Mucosa of descending colon (tissue), 3 donors: ENCODE data around the gene HIP1R. TPM values are rescaled to one million over a fixed set of nuclear protein-coding genes. Genes with fewer than 3 reads are reported as not detected.
"Not testable (repeated sequence)": the region's sequence is repeated elsewhere in the genome, so short reads cannot be mapped to it uniquely, and the experiment has no call there.

Source experiments
- ATAC-seq: fragments of 200-7000 bp; cut with Tn5 transposase; one replicate; pipeline ENCODE4 v1.9.1; 2020; ENCODE audit warnings: mild to moderate bottlenecking, moderate library complexity
- DNase-seq, 3 donors: peaks; one replicate each; pipeline ENCODE4 v3.0.0-alpha.2; 2020
- H3K36me3 ChIP-seq: fragments of 200-600 bp; one replicate; pipeline ENCODE4 v1.8.0; 2021; ENCODE audit warnings: low read depth, mild to moderate bottlenecking
- H3K4me1 ChIP-seq: fragments of 200-600 bp; one replicate; pipeline ENCODE4 v1.8.0; 2021; ENCODE audit warnings: low read depth, mild to moderate bottlenecking
- H3K4me3 ChIP-seq: fragments of 200-600 bp; one replicate; pipeline ENCODE4 v1.8.0; 2021; ENCODE audit warnings: mild to moderate bottlenecking
- H3K9me3 ChIP-seq: fragments of 200-600 bp; one replicate; pipeline ENCODE4 v1.8.0; 2021; ENCODE audit warnings: mild to moderate bottlenecking
- intact Hi-C, 2 donors: fragments of 100-400 bp; cut with DNase I in 1 of 2; cut with micrococcal nuclease in 1 of 2; formaldehyde crosslinking; loops; one replicate each; pipeline versions ENCODE4 v1.11.0 to v1.11.1; 2022; cut with DNase I, micrococcal nuclease
- total RNA-seq, 3 donors: library from RNA; stranded (reverse); fragmentation: NEBNext Ultra II Directional in 2 of 3; extraction: Animal tissue kit (Norgen Biotek cat#: 25700) in 2 of 3; gene quantifications; one replicate each; pipeline versions ENCODE4 v1.2.1 to v1.2.4, GENCODE V29; 2021 to 2023
- TF ChIP-seq, protein P1 (sequence below): fragments of 200-600 bp; IDR thresholded peaks from one replicate; pipeline ENCODE4 v1.8.0; 2022; ENCODE audit warnings: antibody characterized with exemption, mild to moderate bottlenecking
- donor health status: DM: no; HTN: no; CAD: no; lungs with moderate emphysema.
- donor health status: DM: no; HTN: no; CAD: no.
- donor health status: DM: no; HTN: yes; CAD: no.

The HIP1R gene
- total RNA-seq, 3 donors from 2014 or later: 37.8 to 76.5 (median 73.1) TPM

DNA sequence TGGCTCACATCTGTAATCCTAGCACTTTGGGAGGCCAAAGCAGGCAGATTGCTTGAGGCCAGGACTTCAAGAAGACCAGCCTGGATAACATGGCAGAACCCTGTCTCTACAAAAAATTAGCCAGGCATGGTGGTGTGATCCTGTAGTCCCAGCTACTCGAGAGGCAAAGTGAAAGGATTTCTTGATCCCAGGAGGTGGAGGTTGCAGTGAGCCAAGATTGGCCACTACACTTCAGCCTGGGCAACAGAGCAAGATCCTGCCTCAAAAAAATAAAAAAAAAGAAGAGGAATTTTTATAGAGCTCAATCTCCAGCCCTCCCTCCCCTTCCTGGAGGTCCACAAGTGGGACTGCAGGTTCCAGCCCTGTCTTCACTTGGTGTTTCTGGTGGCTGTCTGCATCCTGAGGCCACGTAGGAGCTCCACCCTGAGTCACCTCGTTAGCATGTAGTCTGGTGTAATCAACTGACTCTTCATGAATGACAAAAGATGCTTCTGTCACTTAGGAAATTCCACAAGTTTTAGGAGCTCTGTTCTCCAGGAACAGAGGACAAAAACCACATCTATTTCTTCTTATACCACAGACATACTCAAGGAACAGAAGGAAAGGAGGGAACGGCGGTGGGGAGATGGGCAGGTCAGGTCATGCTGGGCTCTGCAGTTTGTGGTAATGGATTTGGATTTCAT lies 44.7 kb upstream of the HIP1R start:
- no peak for ATAC-seq
- DNase-seq: no peak
- no peaks in the 10 kb centered on the region for H3K36me3 ChIP-seq
- no peak overlapping the region for H3K4me3 ChIP-seq
- intact Hi-C loops: loop anchor here in 1 of 2 donors (10.0 kb wide), 1 partner anchor 164 kb away; no protein-coding TSS in a partner anchor
- no peaks in the 10 kb centered on the region for H3K4me1 ChIP-seq
- H3K9me3 ChIP-seq: no peaks in the 10 kb centered on the region
- TF ChIP-seq, protein P1, sequence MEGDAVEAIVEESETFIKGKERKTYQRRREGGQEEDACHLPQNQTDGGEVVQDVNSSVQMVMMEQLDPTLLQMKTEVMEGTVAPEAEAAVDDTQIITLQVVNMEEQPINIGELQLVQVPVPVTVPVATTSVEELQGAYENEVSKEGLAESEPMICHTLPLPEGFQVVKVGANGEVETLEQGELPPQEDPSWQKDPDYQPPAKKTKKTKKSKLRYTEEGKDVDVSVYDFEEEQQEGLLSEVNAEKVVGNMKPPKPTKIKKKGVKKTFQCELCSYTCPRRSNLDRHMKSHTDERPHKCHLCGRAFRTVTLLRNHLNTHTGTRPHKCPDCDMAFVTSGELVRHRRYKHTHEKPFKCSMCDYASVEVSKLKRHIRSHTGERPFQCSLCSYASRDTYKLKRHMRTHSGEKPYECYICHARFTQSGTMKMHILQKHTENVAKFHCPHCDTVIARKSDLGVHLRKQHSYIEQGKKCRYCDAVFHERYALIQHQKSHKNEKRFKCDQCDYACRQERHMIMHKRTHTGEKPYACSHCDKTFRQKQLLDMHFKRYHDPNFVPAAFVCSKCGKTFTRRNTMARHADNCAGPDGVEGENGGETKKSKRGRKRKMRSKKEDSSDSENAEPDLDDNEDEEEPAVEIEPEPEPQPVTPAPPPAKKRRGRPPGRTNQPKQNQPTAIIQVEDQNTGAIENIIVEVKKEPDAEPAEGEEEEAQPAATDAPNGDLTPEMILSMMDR: no peak

- Histone ChIP-seq H3K36me3 (no peaks in the 10 kb centered on the region), H3K4me3 (no peak overlapping the region), H3K4me1 (no peaks in the 10 kb centered on the region), H3K9me3 (no peaks in the 10 kb centered on the region)
- intact Hi-C loops: loop anchor here in 1 of 2 donors (10.0 kb wide), 1 partner anchor 161 kb away; no protein-coding TSS in a partner anchor
- DNase-seq: peak in 1 of 3 donors; percentile 30
- TF ChIP-seq, protein P1: peak; percentile 16
- ATAC-seq: peak; percentile 79
Observed at GRCh38 chr12:122793685-122794106, 41.6 kb upstream of the HIP1R start.

DNA sequence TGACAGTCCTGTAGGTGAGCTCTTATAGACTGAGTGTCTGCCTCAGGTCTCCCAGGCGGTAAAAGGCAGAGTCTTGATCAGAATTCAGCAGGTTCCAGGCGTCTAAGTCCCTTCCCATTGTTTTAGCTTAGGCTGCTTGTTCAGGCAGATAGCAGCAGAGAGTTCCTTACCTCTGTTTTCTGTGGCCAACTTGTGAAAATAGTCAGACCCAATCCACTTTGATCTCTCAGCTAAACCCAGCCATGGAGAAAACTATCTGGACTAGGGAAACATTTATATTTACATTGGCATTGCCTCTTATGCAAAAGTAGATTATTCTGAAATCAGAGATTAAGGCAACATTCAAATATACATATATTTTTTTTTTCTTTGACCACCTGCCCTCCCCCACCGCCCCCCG lies 39.5 kb upstream of the HIP1R start:
- ATAC-seq: no peak
- Histone ChIP-seq H3K4me1 (no peaks in the 10 kb centered on the region), H3K4me3 (no peak overlapping the region), H3K36me3 (no peaks in the 10 kb centered on the region), H3K9me3 (no peaks in the 10 kb centered on the region)
- intact Hi-C loops: loop anchor here in 1 of 2 donors (10.0 kb wide), 1 partner anchor 159 kb away; no protein-coding TSS in a partner anchor
- TF ChIP-seq, protein P1: no peak
- DNase-seq: no peak

- DNase-seq (no peak), ATAC-seq (no peak)
- TF ChIP-seq, protein P1: no peak
- H3K4me1 ChIP-seq: no peaks in the 10 kb centered on the region
- H3K9me3 ChIP-seq: no peaks in the 10 kb centered on the region
- intact Hi-C loops: loop anchor here in 1 of 2 donors (10.0 kb wide), 1 partner anchor 155 kb away; no protein-coding TSS in a partner anchor
- H3K4me3 ChIP-seq: no peak overlapping the region
- H3K36me3 ChIP-seq: no peaks in the 10 kb centered on the region
Observed at GRCh38 chr12:122799641-122800243, 35.5 kb upstream of the HIP1R start.

- Histone ChIP-seq H3K36me3 (no peaks in the 10 kb centered on the region), H3K9me3 (no peaks in the 10 kb centered on the region), H3K4me3 (no peak overlapping the region), H3K4me1 (no peaks in the 10 kb centered on the region)
- intact Hi-C loops: no loop called here
- ATAC-seq (no peak), DNase-seq (no peak)
- TF ChIP-seq, protein P1: no peak
Observed at GRCh38 chr12:122803937-122804336, 31.3 kb upstream of the HIP1R start.

GRCh38 chr12:122804957-122805356 lies 30.3 kb upstream of the HIP1R start:
- H3K4me1 ChIP-seq, ATAC-seq, H3K4me3 ChIP-seq, intact Hi-C loops, H3K36me3 ChIP-seq, DNase-seq, H3K9me3 ChIP-seq: not testable (repeated sequence)
